ENCODE measurements around the gene KIAA1217.

The KIAA1217 gene

GRCh38 chr10:24351961-24352360 lies 143.0 kb downstream of the KIAA1217 start:
- in situ Hi-C loops (cut with HindIII; ENCODE audit: low sequenced_read_pairs): no loop called here
- no peak overlapping the region for H3K4me3 ChIP-seq (ENCODE audit: low read depth, low read length)
- no peak for DNase-seq (ENCODE audit: low read depth)
- TF ChIP-seq CTCF (IDR thresholded peaks at IDR 0.05; ENCODE audit: low read depth, low read length, missing control alignments): no peak

- H3K4me3 ChIP-seq (ENCODE audit: low read depth, low read length): no peak overlapping the region
- in situ Hi-C loops (cut with HindIII; ENCODE audit: low sequenced_read_pairs): no loop called here
- no peak for DNase-seq (ENCODE audit: low read depth)
- TF ChIP-seq CTCF (IDR thresholded peaks at IDR 0.05; ENCODE audit: low read depth, low read length, missing control alignments): no peak
Measured at GRCh38 chr10:24352399-24352798, 143.5 kb downstream of the KIAA1217 start.

GRCh38 chr10:24353319-24353718 lies 144.4 kb downstream of the KIAA1217 start:
- no peak overlapping the region for H3K4me3 ChIP-seq (ENCODE audit: low read depth, low read length)
- no peak for DNase-seq (ENCODE audit: low read depth)
- in situ Hi-C loops (cut with HindIII; ENCODE audit: low sequenced_read_pairs): no loop called here
- no peak for TF ChIP-seq CTCF (IDR thresholded peaks at IDR 0.05; ENCODE audit: low read depth, low read length, missing control alignments)

GRCh38 chr10:24355056-24355688 lies 146.2 kb downstream of the KIAA1217 start:
- no peak for TF ChIP-seq CTCF (IDR thresholded peaks at IDR 0.05; ENCODE audit: low read depth, low read length, missing control alignments)
- in situ Hi-C loops (cut with HindIII; ENCODE audit: low sequenced_read_pairs): loop anchor here (5.0 kb wide), 3 partner anchors 48 to 363 kb away; no protein-coding TSS in a partner anchor
- H3K4me3 ChIP-seq (ENCODE audit: low read depth, low read length): no peak overlapping the region
- no peak for DNase-seq (ENCODE audit: low read depth)

- TF ChIP-seq CTCF (IDR thresholded peaks at IDR 0.05; ENCODE audit: low read depth, low read length, missing control alignments): no peak
- no peak overlapping the region for H3K4me3 ChIP-seq (ENCODE audit: low read depth, low read length)
- in situ Hi-C loops (cut with HindIII; ENCODE audit: low sequenced_read_pairs): loop anchor here (5.0 kb wide), 3 partner anchors 50 to 365 kb away; no protein-coding TSS in a partner anchor
- DNase-seq (ENCODE audit: low read depth): peak; percentile 35
Measured at GRCh38 chr10:24357344-24358004, 148.5 kb downstream of the KIAA1217 start.

GRCh38 chr10:24358022-24358421 lies 149.1 kb downstream of the KIAA1217 start:
- no peak for TF ChIP-seq CTCF (IDR thresholded peaks at IDR 0.05; ENCODE audit: low read depth, low read length, missing control alignments)
- no peak for DNase-seq (ENCODE audit: low read depth)
- in situ Hi-C loops (cut with HindIII; ENCODE audit: low sequenced_read_pairs): loop anchor here (5.0 kb wide), 3 partner anchors 51 to 366 kb away; no protein-coding TSS in a partner anchor
- H3K4me3 ChIP-seq (ENCODE audit: low read depth, low read length): no peak overlapping the region

All from astrocyte of the cerebellum (primary cell).